Type B pancreatic cell (in vitro differentiated cells): ENCODE results near the gene THSD4. TPM values are rescaled to one million over a fixed set of nuclear protein-coding genes. Genes with fewer than 3 reads are reported as not detected.

Source experiments
- DNase-seq: peaks from one replicate; pipeline ENCODE4 v3.0.0; 2021; ENCODE audit warnings: mixed read lengths; ENCODE audit not compliant: unreplicated experiment; ENCODE audit errors: extremely low spot score
- H3K27ac Mint-ChIP-seq: 2 replicates; pipeline ENCODE4 v1.8.0; 2021; ENCODE audit warnings: mild to moderate bottlenecking, mixed read lengths
- H3K27me3 Mint-ChIP-seq: 2 replicates; pipeline ENCODE4 v1.8.0; 2021; ENCODE audit warnings: mixed read lengths
- H3K36me3 Mint-ChIP-seq: 2 replicates; pipeline ENCODE4 v1.8.0; 2021; ENCODE audit warnings: mixed read lengths
- H3K4me1 Mint-ChIP-seq: one replicate; pipeline ENCODE4 v1.8.0; 2021; ENCODE audit warnings: mixed read lengths; ENCODE audit not compliant: unreplicated experiment
- H3K4me3 Mint-ChIP-seq: 2 replicates; pipeline ENCODE4 v1.8.0; 2021; ENCODE audit warnings: mild to moderate bottlenecking, mixed read lengths
- H3K9me3 Mint-ChIP-seq: 2 replicates; pipeline ENCODE4 v1.8.0; 2021; ENCODE audit warnings: mixed read lengths
- total RNA-seq: library from RNA; stranded (reverse); gene quantifications from 2 replicates; pipeline ENCODE4 v1.2.1, GENCODE V29; 2021; ENCODE audit warnings: low replicate concordance
- TF ChIP-seq, protein P1 (sequence below): fragments of 200-600 bp; sonication (generic); conservative IDR thresholded peaks from 2 replicates; pipeline ENCODE4 v1.5.0; 2021; ENCODE audit warnings: antibody characterized with exemption, mild to moderate bottlenecking

Gene THSD4
- total RNA-seq, 1 donor from 2014 or later: 43.3 TPM

DNA sequence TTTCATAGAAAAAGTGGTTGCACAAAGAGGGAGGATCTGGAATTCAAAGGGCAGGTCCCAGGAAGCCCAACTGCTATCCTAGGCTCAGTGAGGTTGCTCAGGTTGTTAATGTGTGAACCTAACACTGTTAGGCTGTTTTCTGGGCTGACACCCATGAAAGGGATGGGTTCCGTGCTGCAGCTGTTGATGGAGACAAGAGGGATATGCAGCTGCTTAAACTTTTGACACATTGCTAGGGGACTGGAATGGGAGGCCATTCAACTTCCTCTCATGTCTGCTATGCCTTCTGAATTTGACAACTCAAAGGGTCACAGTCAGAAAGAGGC, 497.1 kb downstream of the THSD4 start:
- TF ChIP-seq, protein P1, sequence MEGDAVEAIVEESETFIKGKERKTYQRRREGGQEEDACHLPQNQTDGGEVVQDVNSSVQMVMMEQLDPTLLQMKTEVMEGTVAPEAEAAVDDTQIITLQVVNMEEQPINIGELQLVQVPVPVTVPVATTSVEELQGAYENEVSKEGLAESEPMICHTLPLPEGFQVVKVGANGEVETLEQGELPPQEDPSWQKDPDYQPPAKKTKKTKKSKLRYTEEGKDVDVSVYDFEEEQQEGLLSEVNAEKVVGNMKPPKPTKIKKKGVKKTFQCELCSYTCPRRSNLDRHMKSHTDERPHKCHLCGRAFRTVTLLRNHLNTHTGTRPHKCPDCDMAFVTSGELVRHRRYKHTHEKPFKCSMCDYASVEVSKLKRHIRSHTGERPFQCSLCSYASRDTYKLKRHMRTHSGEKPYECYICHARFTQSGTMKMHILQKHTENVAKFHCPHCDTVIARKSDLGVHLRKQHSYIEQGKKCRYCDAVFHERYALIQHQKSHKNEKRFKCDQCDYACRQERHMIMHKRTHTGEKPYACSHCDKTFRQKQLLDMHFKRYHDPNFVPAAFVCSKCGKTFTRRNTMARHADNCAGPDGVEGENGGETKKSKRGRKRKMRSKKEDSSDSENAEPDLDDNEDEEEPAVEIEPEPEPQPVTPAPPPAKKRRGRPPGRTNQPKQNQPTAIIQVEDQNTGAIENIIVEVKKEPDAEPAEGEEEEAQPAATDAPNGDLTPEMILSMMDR: no peak
- Mint-ChIP-seq H3K27me3 (no peaks in the 10 kb centered on the region), H3K36me3 (no peaks in the 10 kb centered on the region), H3K4me1 (peaks cover 30% of the 10 kb centered on the region), H3K4me3 (no peak overlapping the region), H3K27ac (no peak overlapping the region), H3K9me3 (no peaks in the 10 kb centered on the region)
- no peak for DNase-seq

DNA sequence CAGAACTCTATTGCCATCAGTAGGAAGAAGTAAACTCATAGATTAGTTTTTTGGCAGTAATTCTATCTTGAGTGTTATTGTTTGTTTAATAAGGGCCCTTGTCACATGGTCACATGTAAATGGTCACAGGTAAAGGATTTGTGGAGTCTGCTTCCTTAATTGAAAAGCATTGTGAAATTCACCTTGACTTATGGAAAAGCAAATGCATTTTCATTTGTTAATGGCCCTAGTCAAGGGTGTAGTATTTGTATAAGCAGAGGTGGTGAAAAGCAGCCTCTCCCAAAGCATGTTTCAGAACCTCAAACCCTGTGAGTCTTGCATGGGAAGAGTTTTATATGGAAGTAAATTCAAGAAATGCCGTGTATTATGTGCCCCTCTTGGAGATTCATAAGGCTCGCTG, 497.6 kb downstream of the THSD4 start:
- Mint-ChIP-seq H3K4me3 (no peak overlapping the region), H3K27ac (no peak overlapping the region), H3K36me3 (no peaks in the 10 kb centered on the region), H3K9me3 (no peaks in the 10 kb centered on the region), H3K4me1 (peaks cover 30% of the 10 kb centered on the region), H3K27me3 (no peaks in the 10 kb centered on the region)
- TF ChIP-seq, protein P1: no peak
- DNase-seq: no peak

DNA sequence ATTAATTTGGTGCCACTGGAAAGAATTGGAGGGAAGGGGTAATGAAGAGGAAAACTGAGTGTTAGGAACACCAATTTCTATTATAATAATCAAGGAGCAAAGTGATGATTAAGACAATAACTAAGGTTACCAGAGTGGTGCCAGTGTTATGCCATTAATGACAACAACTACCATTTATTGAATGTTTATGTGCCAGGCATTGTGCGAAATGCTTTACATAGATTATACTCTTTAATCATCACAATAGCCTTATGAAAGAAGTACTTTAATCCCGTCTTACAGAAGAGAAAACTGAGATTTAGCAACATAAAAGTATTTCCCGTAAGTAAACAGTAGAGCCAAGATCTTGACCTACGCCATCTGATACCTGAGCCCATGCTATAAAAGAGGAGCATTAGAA, 507.8 kb downstream of the THSD4 start:
- DNase-seq: no peak
- H3K36me3 Mint-ChIP-seq: peaks cover 7% of the 10 kb centered on the region
- no peak overlapping the region for H3K27ac Mint-ChIP-seq
- no peaks in the 10 kb centered on the region for H3K4me1 Mint-ChIP-seq
- peaks cover 8% of the 10 kb centered on the region for H3K9me3 Mint-ChIP-seq
- no peaks in the 10 kb centered on the region for H3K27me3 Mint-ChIP-seq
- TF ChIP-seq, protein P1: no peak
- H3K4me3 Mint-ChIP-seq: no peak overlapping the region

DNA sequence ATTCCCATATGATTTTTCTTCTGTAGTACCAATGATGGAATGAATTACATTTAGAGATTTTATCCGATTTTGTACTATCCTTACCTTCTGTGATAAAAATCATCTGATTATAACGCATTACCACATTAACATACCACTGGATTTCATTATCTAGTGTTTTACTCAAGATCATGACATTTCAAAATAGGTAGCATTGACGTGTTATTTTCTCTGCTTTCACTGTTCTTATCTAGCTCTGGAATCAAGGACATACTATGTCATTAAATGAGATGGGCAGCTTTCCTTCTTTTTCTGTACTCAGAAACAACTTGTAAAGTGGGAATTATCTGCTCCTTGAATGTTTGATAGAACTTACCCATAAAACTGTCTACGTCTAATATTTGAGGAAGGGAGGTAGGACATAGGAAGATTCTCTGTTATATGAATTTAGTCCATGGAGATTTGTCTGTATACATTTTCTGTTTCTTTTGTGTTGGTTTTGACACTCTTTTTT, 511.4 kb downstream of the THSD4 start:
- no peak overlapping the region for H3K27ac Mint-ChIP-seq
- DNase-seq: no peak
- H3K9me3 Mint-ChIP-seq: peaks cover 8% of the 10 kb centered on the region
- H3K4me1 Mint-ChIP-seq: peaks cover 9% of the 10 kb centered on the region
- no peak overlapping the region for H3K4me3 Mint-ChIP-seq
- H3K36me3 Mint-ChIP-seq: peaks cover 7% of the 10 kb centered on the region
- H3K27me3 Mint-ChIP-seq: no peaks in the 10 kb centered on the region
- TF ChIP-seq, protein P1: no peak

DNA sequence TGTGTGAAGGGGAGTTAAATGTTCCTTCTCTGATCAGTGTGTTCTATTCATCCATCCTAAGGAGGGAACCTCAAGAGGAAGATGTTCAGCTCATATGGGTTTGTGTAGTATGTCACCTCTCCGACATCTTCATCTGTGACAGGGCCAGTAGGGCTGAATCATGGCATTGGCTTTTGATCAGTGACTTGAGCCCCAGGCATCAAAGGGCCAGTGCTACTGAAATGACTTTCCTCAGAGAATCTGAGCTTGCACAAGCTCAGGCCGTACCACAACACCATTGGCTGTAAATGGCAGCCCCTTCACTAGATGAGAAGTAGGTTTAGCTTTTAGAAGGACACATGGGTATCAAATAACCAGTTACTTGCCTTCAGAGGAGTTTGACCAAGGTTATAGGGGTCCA, 511.9 kb downstream of the THSD4 start:
- Mint-ChIP-seq H3K4me3 (no peak overlapping the region), H3K27ac (no peak overlapping the region), H3K27me3 (no peaks in the 10 kb centered on the region), H3K9me3 (peaks cover 8% of the 10 kb centered on the region), H3K36me3 (peaks cover 7% of the 10 kb centered on the region), H3K4me1 (peaks cover 9% of the 10 kb centered on the region)
- TF ChIP-seq, protein P1: no peak
- DNase-seq: no peak

DNA sequence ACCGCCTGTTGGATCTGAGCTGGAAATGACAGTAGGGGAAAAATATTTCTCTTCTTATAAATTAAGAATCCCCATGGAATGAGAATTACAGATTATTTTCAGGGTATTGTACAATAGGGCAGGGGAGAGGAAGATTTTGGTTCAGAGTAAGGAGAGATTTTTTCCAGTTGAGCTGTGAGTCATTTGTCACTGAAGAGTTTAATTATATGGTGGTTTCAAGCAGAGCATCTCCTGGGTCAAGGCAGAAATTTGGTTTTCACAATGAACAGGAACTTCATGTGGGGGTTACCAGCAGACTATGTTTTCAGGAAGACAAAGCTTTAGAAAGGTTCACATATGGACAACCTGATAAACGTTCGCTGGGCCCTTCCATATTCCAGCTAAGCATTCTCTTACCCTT, 512.3 kb downstream of the THSD4 start:
- Mint-ChIP-seq H3K27ac (no peak overlapping the region), H3K9me3 (peaks cover 6% of the 10 kb centered on the region), H3K4me1 (peaks cover 9% of the 10 kb centered on the region)

More for the DNA sequence above, 512.3 kb downstream of the THSD4 start:
- peaks cover 6% of the 10 kb centered on the region for H3K36me3 Mint-ChIP-seq
- H3K27me3 Mint-ChIP-seq: no peaks in the 10 kb centered on the region
- TF ChIP-seq, protein P1: no peak
- H3K4me3 Mint-ChIP-seq: no peak overlapping the region
- no peak for DNase-seq
